Left ventricle myocardium inferior (tissue), 1 donor: Measurements from ENCODE around the gene HSD17B10. TPM values are rescaled to one million over a fixed set of nuclear protein-coding genes. Genes with fewer than 3 reads are reported as not detected.

Experiments
- DNase-seq: peaks from one replicate; pipeline ENCODE4 v3.0.0-alpha.2; 2020
- H3K27ac ChIP-seq: fragments of 200-600 bp; replicated peaks from 2 replicates; pipeline ENCODE4 v1.8.0; 2021
- H3K27me3 ChIP-seq: fragments of 200-600 bp; 2 replicates; pipeline ENCODE4 v1.8.0; 2021; ENCODE audit warnings: low read depth
- H3K36me3 ChIP-seq: fragments of 200-600 bp; 2 replicates; pipeline ENCODE4 v1.8.0; 2021
- H3K4me1 ChIP-seq: fragments of 200-600 bp; 2 replicates; pipeline ENCODE4 v1.8.0; 2021
- H3K4me3 ChIP-seq: fragments of 200-600 bp; 2 replicates; pipeline ENCODE4 v1.8.0; 2021; ENCODE audit warnings: mild to moderate bottlenecking, moderate library complexity
- H3K9me3 ChIP-seq: fragments of 200-600 bp; replicated peaks from 2 replicates; pipeline ENCODE4 v1.8.0; 2021
- intact Hi-C: fragments of 100-400 bp; cut with micrococcal nuclease; formaldehyde crosslinking; loops from one replicate; pipeline ENCODE4 v1.11.0; 2022
- long read RNA-seq: library from polyadenylated mRNA; unstranded; transcript quantifications from one replicate; pipeline ENCODE4 v2.0.0, GENCODE V29; 2021
- total RNA-seq: library from RNA; stranded (reverse); fragmentation: NEBNext Ultra II Directional; extraction: Animal tissue kit (Norgen Biotek cat#: 25700); gene quantifications from one replicate; pipeline ENCODE4 v1.2.1, GENCODE V29; 2021
- TF ChIP-seq, protein P1 (sequence below): fragments of 200-600 bp; IDR thresholded peaks from 2 replicates; pipeline ENCODE4 v1.8.0; 2021; ENCODE audit warnings: antibody characterized with exemption, mild to moderate bottlenecking, borderline replicate concordance
- donor health status: DM: no; HTN: yes; CAD: no; lungs with severe emphysema.

Gene HSD17B10
- total RNA-seq: 109 TPM
- long read RNA-seq, transcript HSD17B10-201 (6 exons, 960 nt): major isoform, 36 of 44 reads
- long read RNA-seq, partial matches to known transcripts: 8 of 44 reads
- long read RNA-seq, other reads (novel, unspliced or antisense): 0 of 44 reads

GRCh38 chrX:53433651-53434639 lies at the start of gene HSD17B10:
Gene HSD17B10, minus strand, starts transcription at chrX:53434370. Its CDS starts 25 bp downstream, at chrX:53434345.
- peak within 1 kb of the TSS; percentile 77 for H3K27ac ChIP-seq
- H3K4me1 ChIP-seq: peaks cover 8% of the 10 kb centered on the region
- intact Hi-C loops: no loop called here
- DNase-seq: peak; percentile 90
- peak within 1 kb of the TSS; percentile 76 for H3K4me3 ChIP-seq
- H3K36me3 ChIP-seq: peaks cover 19% of the 10 kb centered on the region
- H3K9me3 ChIP-seq: no peaks in the 10 kb centered on the region
- TF ChIP-seq, protein P1, sequence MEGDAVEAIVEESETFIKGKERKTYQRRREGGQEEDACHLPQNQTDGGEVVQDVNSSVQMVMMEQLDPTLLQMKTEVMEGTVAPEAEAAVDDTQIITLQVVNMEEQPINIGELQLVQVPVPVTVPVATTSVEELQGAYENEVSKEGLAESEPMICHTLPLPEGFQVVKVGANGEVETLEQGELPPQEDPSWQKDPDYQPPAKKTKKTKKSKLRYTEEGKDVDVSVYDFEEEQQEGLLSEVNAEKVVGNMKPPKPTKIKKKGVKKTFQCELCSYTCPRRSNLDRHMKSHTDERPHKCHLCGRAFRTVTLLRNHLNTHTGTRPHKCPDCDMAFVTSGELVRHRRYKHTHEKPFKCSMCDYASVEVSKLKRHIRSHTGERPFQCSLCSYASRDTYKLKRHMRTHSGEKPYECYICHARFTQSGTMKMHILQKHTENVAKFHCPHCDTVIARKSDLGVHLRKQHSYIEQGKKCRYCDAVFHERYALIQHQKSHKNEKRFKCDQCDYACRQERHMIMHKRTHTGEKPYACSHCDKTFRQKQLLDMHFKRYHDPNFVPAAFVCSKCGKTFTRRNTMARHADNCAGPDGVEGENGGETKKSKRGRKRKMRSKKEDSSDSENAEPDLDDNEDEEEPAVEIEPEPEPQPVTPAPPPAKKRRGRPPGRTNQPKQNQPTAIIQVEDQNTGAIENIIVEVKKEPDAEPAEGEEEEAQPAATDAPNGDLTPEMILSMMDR: no peak
- no peaks in the 10 kb centered on the region for H3K27me3 ChIP-seq

- no peak overlapping the region for H3K4me3 ChIP-seq
- no peaks in the 10 kb centered on the region for H3K4me1 ChIP-seq
- intact Hi-C loops: no loop called here
- no peaks in the 10 kb centered on the region for H3K9me3 ChIP-seq
- H3K27me3 ChIP-seq: no peaks in the 10 kb centered on the region
- H3K27ac ChIP-seq: no peak overlapping the region
- TF ChIP-seq, protein P1: no peak
- no peaks in the 10 kb centered on the region for H3K36me3 ChIP-seq
- DNase-seq: no peak
Observed at GRCh38 chrX:53483416-53483815, 49.2 kb upstream of the HSD17B10 start.

DNA sequence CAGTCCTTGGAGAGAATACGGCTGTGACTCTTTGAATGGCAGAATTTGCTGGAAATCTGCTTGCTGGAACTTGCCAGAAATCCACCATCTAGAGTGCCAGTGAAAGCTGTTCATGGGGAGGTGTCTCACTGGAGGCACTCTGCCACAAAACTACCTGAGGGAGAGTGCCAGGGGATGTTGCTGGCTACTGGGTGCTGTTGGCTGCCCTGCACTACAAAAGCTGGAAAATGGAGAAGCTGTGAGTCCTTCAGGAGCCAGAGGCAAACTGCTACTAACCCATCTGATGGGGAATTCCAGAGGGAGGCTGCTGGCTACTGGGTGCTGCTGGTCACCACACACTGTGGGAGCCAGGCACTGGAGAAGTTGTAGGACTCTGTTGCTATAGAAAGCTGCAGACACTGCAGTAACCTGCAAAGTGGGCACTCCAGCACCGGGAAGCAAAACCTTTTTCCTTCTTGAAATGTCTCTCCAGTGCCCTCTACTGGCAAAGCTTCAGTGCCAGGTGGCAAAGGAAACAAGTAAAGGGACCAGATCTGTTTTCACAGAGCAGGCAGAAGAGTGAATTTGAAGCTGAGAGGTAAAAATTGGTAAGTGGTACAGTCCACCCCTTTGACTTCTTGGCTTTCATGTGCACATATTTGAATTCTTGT lies 47.8 kb upstream of the HSD17B10 start:
- Histone ChIP-seq H3K4me3 (no peak overlapping the region), H3K27ac (no peak overlapping the region), H3K4me1 (no peaks in the 10 kb centered on the region), H3K36me3 (no peaks in the 10 kb centered on the region), H3K27me3 (no peaks in the 10 kb centered on the region), H3K9me3 (no peaks in the 10 kb centered on the region)
- TF ChIP-seq, protein P1: peak; percentile 55
- DNase-seq: no peak
- intact Hi-C loops: no loop called here

DNA sequence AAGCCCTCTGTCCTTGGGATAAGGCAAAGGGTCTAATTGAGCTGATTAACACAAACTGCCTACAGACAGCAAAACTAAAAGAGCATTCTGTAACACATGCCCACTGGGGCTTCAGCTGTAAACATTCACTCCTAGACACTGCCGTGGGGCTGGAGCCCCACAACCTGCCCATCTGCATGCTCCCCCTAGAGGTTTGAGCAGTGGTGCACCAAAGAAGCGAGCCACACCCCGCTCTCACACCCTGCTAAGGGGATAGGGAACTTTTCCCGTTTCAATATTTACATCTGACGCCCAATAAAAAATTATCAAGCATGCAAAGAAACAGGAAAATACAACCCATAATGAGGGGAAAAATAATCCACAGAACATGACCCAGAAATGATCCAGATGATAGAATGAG lies 46.9 kb upstream of the HSD17B10 start:
- TF ChIP-seq, protein P1: no peak
- Histone ChIP-seq H3K4me1 (no peaks in the 10 kb centered on the region), H3K27me3 (no peaks in the 10 kb centered on the region), H3K27ac (no peak overlapping the region), H3K9me3 (no peaks in the 10 kb centered on the region), H3K36me3 (no peaks in the 10 kb centered on the region), H3K4me3 (no peak overlapping the region)
- intact Hi-C loops: no loop called here
- DNase-seq: no peak

- Histone ChIP-seq H3K27me3 (no peaks in the 10 kb centered on the region), H3K4me3 (no peak overlapping the region), H3K27ac (no peak overlapping the region), H3K9me3 (no peaks in the 10 kb centered on the region), H3K36me3 (no peaks in the 10 kb centered on the region), H3K4me1 (no peaks in the 10 kb centered on the region)
- TF ChIP-seq, protein P1: no peak
- no peak for DNase-seq
- intact Hi-C loops: no loop called here
Observed at GRCh38 chrX:53479301-53479700, 45.1 kb upstream of the HSD17B10 start.
